Activated T-helper 1 cell treated with anti-CD3 and anti-CD28 coated beads, Interleukin-2, amount 50 U/mL, for 16 hours (primary cell): ENCODE measurements around the gene WDR26.
A peak's percentile ranks its signal among the peaks of the same experiment; 100 is the strongest.
"Not testable (repeated sequence)": the region's sequence is repeated elsewhere in the genome, so short reads cannot be mapped to it uniquely, and the experiment has no call there.

Experiments
- DNase-seq, 2 donors: peaks; one replicate each; pipeline ENCODE4 v3.0.0-alpha.2; 2020; ENCODE audit warnings: low read depth in 1 of 2, low spot score in 1 of 2

Gene WDR26

GRCh38 chr1:224433701-224434672 lies 610 bp downstream of the WDR26 start:
- no peak for DNase-seq

GRCh38 chr1:224433041-224433691 lies 1.4 kb downstream of the WDR26 start:
- no peak for DNase-seq

GRCh38 chr1:224432672-224433040 lies 1.9 kb downstream of the WDR26 start:
- DNase-seq, result no peak

- no peak for DNase-seq
These were observed 2.5 kb downstream of the WDR26 start for GRCh38 chr1:224432146-224432545.

- DNase-seq, result no peak
These were observed 2.9 kb downstream of the WDR26 start for GRCh38 chr1:224431726-224432125.

- DNase-seq, result peak in 1 of 2 donors; percentile 3
These were observed 4.0 kb downstream of the WDR26 start for GRCh38 chr1:224430511-224431113.

- DNase-seq, result no peak
These were observed 4.8 kb downstream of the WDR26 start for GRCh38 chr1:224429616-224430326.

GRCh38 chr1:224428713-224429112 lies 5.9 kb downstream of the WDR26 start:
- not testable (repeated sequence) for DNase-seq

- no peak for DNase-seq
These were observed 7.3 kb downstream of the WDR26 start for GRCh38 chr1:224427346-224427745.

- DNase-seq, result not testable (repeated sequence)
These were observed 7.7 kb downstream of the WDR26 start for GRCh38 chr1:224426869-224427268.

GRCh38 chr1:224425279-224425884 lies 9.2 kb downstream of the WDR26 start:
- DNase-seq, result no peak

GRCh38 chr1:224420106-224420505 lies 14.5 kb downstream of the WDR26 start:
- no peak for DNase-seq

- DNase-seq, result no peak
These were observed 22.8 kb downstream of the WDR26 start for GRCh38 chr1:224411766-224412165.

GRCh38 chr1:224408294-224408590 lies 26.4 kb downstream of the WDR26 start:
- DNase-seq, result no peak

GRCh38 chr1:224407571-224408293 lies 26.9 kb downstream of the WDR26 start:
- no peak for DNase-seq

- DNase-seq, result no peak
These were observed 28.4 kb downstream of the WDR26 start for GRCh38 chr1:224406216-224406615.

- DNase-seq, result no peak
These were observed 29.0 kb downstream of the WDR26 start for GRCh38 chr1:224405604-224405970.

- no peak for DNase-seq
These were observed 29.5 kb downstream of the WDR26 start for GRCh38 chr1:224404916-224405603.

GRCh38 chr1:224402472-224403036 lies 32.0 kb downstream of the WDR26 start:
- DNase-seq, result no peak

- no peak for DNase-seq
These were observed 34.7 kb downstream of the WDR26 start for GRCh38 chr1:224399887-224400286.
